ENCODE measurements around the gene TOR1A.
"Not testable (repeated sequence)": the region's sequence is repeated elsewhere in the genome, so short reads cannot be mapped to it uniquely, and the experiment has no call there.

The TOR1A gene

GRCh38 chr9:129794549-129794948, 29.4 kb downstream of the TOR1A start:
- H3K27me3 ChIP-seq (ENCODE audit: control insufficient read depth, low read length): peaks cover 6% of the 10 kb centered on the region; the same call in 1 of the 2 replicates
- 0 out of 2 replicates have a peak, but pooled peaks cover 3% of the 10 kb centered on the region for H3K4me1 ChIP-seq (ENCODE audit: control insufficient read depth, low read length)
- no peaks in the 10 kb centered on the region for H3K9me3 ChIP-seq (ENCODE audit: control insufficient read depth, insufficient read depth, low read length)
- no peaks in the 10 kb centered on the region for H3K36me3 ChIP-seq (ENCODE audit: control insufficient read depth, low read length)
- H3K4me2 ChIP-seq (ENCODE audit: low read length): no peak overlapping the region
- H3F3A ChIP-seq (ENCODE audit: control insufficient read depth, insufficient read depth): no peaks in the 10 kb centered on the region
- no peaks in the 10 kb centered on the region for H3K79me2 ChIP-seq (ENCODE audit: control insufficient read depth, low read length)
- no peak overlapping the region for H3K4me3 ChIP-seq (ENCODE audit: low read length)
- TF ChIP-seq CTCF (IDR thresholded peaks at IDR 0.05; ENCODE audit: low read depth, low read length, poor library complexity, severe bottlenecking) (no peak), EZH2phosphoT487 (IDR thresholded peaks at IDR 0.05; ENCODE audit: borderline replicate concordance, low read length) (no peak)
- no peak overlapping the region for H3K27ac ChIP-seq (ENCODE audit: low read depth, low read length)
- H4K20me1 ChIP-seq (ENCODE audit: control insufficient read depth, insufficient read depth, low read depth, low read length): no peaks in the 10 kb centered on the region
- H3K9me2 ChIP-seq (replicated peaks; ENCODE audit: control insufficient read depth, low read length): no peaks in the 10 kb centered on the region

GRCh38 chr9:129786481-129786880, 37.5 kb downstream of the TOR1A start:
- H3K36me3 ChIP-seq (ENCODE audit: control insufficient read depth, low read length): no peaks in the 10 kb centered on the region
- 0 out of 2 replicates have a peak, but pooled peaks cover 3% of the 10 kb centered on the region for H3K4me1 ChIP-seq (ENCODE audit: control insufficient read depth, low read length)
- H3K4me2 ChIP-seq (ENCODE audit: low read length): no peak overlapping the region
- no peaks in the 10 kb centered on the region for H3K9me3 ChIP-seq (ENCODE audit: control insufficient read depth, insufficient read depth, low read length)
- no peak for TF ChIP-seq EZH2phosphoT487 (IDR thresholded peaks at IDR 0.05; ENCODE audit: borderline replicate concordance, low read length)
- no peak for TF ChIP-seq CTCF (IDR thresholded peaks at IDR 0.05; ENCODE audit: low read depth, low read length, poor library complexity, severe bottlenecking)
- H4K20me1 ChIP-seq (ENCODE audit: control insufficient read depth, insufficient read depth, low read depth, low read length): no peaks in the 10 kb centered on the region
- no peak overlapping the region for H3K27ac ChIP-seq (ENCODE audit: low read depth, low read length)
- H3K4me3 ChIP-seq (ENCODE audit: low read length): no peak overlapping the region
- H3K9me2 ChIP-seq (replicated peaks; ENCODE audit: control insufficient read depth, low read length): no peaks in the 10 kb centered on the region
- H3K79me2 ChIP-seq (ENCODE audit: control insufficient read depth, low read length): no peaks in the 10 kb centered on the region
- H3F3A ChIP-seq (ENCODE audit: control insufficient read depth, insufficient read depth): no peaks in the 10 kb centered on the region
- peaks cover 7% of the 10 kb centered on the region; the same call in 1 of the 2 replicates for H3K27me3 ChIP-seq (ENCODE audit: control insufficient read depth, low read length)

GRCh38 chr9:129785866-129786265, 38.1 kb downstream of the TOR1A start:
- no peaks in the 10 kb centered on the region for H3F3A ChIP-seq (ENCODE audit: control insufficient read depth, insufficient read depth)
- H3K4me2 ChIP-seq (ENCODE audit: low read length): no peak overlapping the region
- H4K20me1 ChIP-seq (ENCODE audit: control insufficient read depth, insufficient read depth, low read depth, low read length): no peaks in the 10 kb centered on the region
- no peak overlapping the region for H3K27ac ChIP-seq (ENCODE audit: low read depth, low read length)
- no peak for TF ChIP-seq CTCF (IDR thresholded peaks at IDR 0.05; ENCODE audit: low read depth, low read length, poor library complexity, severe bottlenecking)
- no peak for TF ChIP-seq EZH2phosphoT487 (IDR thresholded peaks at IDR 0.05; ENCODE audit: borderline replicate concordance, low read length)
- peaks cover 7% of the 10 kb centered on the region; the same call in 1 of the 2 replicates for H3K27me3 ChIP-seq (ENCODE audit: control insufficient read depth, low read length)
- H3K9me3 ChIP-seq (ENCODE audit: control insufficient read depth, insufficient read depth, low read length): no peaks in the 10 kb centered on the region
- no peak overlapping the region for H3K4me3 ChIP-seq (ENCODE audit: low read length)
- H3K79me2 ChIP-seq (ENCODE audit: control insufficient read depth, low read length): no peaks in the 10 kb centered on the region
- H3K9me2 ChIP-seq (replicated peaks; ENCODE audit: control insufficient read depth, low read length): no peaks in the 10 kb centered on the region
- H3K36me3 ChIP-seq (ENCODE audit: control insufficient read depth, low read length): no peaks in the 10 kb centered on the region
- H3K4me1 ChIP-seq (ENCODE audit: control insufficient read depth, low read length): 0 out of 2 replicates have a peak, but pooled peaks cover 3% of the 10 kb centered on the region

GRCh38 chr9:129784970-129785369, 39.0 kb downstream of the TOR1A start:
- H3K4me3 ChIP-seq (ENCODE audit: low read length); H3K9me2 ChIP-seq (replicated peaks; ENCODE audit: control insufficient read depth, low read length); H4K20me1 ChIP-seq (ENCODE audit: control insufficient read depth, insufficient read depth, low read depth, low read length); H3K79me2 ChIP-seq (ENCODE audit: control insufficient read depth, low read length); H3K4me2 ChIP-seq (ENCODE audit: low read length); H3K36me3 ChIP-seq (ENCODE audit: control insufficient read depth, low read length); H3K9me3 ChIP-seq (ENCODE audit: control insufficient read depth, insufficient read depth, low read length); H3F3A ChIP-seq (ENCODE audit: control insufficient read depth, insufficient read depth); H3K27ac ChIP-seq (ENCODE audit: low read depth, low read length); H3K4me1 ChIP-seq (ENCODE audit: control insufficient read depth, low read length); H3K27me3 ChIP-seq (ENCODE audit: control insufficient read depth, low read length): not testable (repeated sequence)
